Transverse colon (tissue), 4 donors: ENCODE measurements around the gene PPP1R12B. TPM values are rescaled to one million over a fixed set of nuclear protein-coding genes. Genes with fewer than 3 reads are reported as not detected.
A peak's percentile ranks its signal among the peaks of the same experiment; 100 is the strongest.
"Not testable (repeated sequence)": the region's sequence is repeated elsewhere in the genome, so short reads cannot be mapped to it uniquely, and the experiment has no call there.

ENCODE experiments used
- DNase-seq: peaks from one replicate; pipeline ENCODE4 v3.0.0-alpha.2; 2019
- H3K27ac ChIP-seq, 4 donors: fragments of 200-600 bp; sonication (generic); 2 replicates each; pipeline ENCODE4 v1.5.1; 2016 to 2018; ENCODE audit warnings: inconsistent platforms in 4 of 4
- H3K27me3 ChIP-seq: fragments of 200-600 bp; sonication (generic); 2 replicates; pipeline ENCODE4 v1.5.1; 2017; ENCODE audit warnings: inconsistent platforms
- H3K36me3 ChIP-seq, 4 donors: fragments of 200-600 bp; sonication (generic); 2 replicates each; pipeline ENCODE4 v1.5.1; 2017 to 2019; ENCODE audit warnings: inconsistent platforms in 4 of 4
- H3K4me1 ChIP-seq, 4 donors: fragments of 200-600 bp; sonication (generic); 2 replicates each; pipeline ENCODE4 v1.5.1; 2017 to 2020; ENCODE audit warnings: inconsistent platforms in 4 of 4
- H3K4me3 ChIP-seq, 4 donors: fragments of 200-600 bp; sonication (generic); 1 replicate in 1 of 4; 2 replicates in 3 of 4; pipeline versions ENCODE4 v1.5.1 to v1.6.1; 2017 to 2019; ENCODE audit warnings: inconsistent platforms in 4 of 4
- H3K9me3 ChIP-seq, 2 donors: fragments of 200-600 bp; sonication (generic); 2 replicates each; pipeline ENCODE4 v1.5.1; 2017 to 2019; ENCODE audit warnings: inconsistent platforms in 2 of 2
- EP300 ChIP-seq: sonication (generic); formaldehyde crosslinking; IDR thresholded peaks from one replicate; pipeline ENCODE4 v1.6.1; 2017; ENCODE audit warnings: antibody characterized with exemption, low read depth
- POLR2A ChIP-seq: fragments of 450-650 bp; IDR thresholded peaks from one replicate; pipeline ENCODE4 v1.6.1; 2016; ENCODE audit warnings: antibody characterized with exemption, mild to moderate bottlenecking, moderate library complexity
- POLR2AphosphoS5 ChIP-seq, 3 donors: sonication (generic); formaldehyde crosslinking; IDR thresholded peaks; one replicate each; pipeline ENCODE4 v1.6.1; 2016; ENCODE audit warnings: antibody characterized with exemption in 3 of 3
- WGBS, 2 donors: methylation state at CpG; one replicate each; pipeline ENCODE4 v1.1.5; 2018; ENCODE audit warnings: low coverage in 1 of 2; 5-methylcytosine and 5-hydroxymethylcytosine counted together
- in situ Hi-C, 4 donors: fragments of 200-750 bp; cut with MboI; loops; one replicate each; pipeline versions ENCODE4 v1.15.0 to v1.15.1; 2017; ENCODE audit warnings: low sequenced_read_pairs in 3 of 4, low pct_ligation_motif_present in 1 of 4, low pct_unique_long_range_greater_than_20kb in 1 of 4
- intact Hi-C: fragments of 100-400 bp; cut with DNase I; formaldehyde crosslinking; loops from one replicate; pipeline ENCODE4 v1.15.1; 2023; ENCODE audit warnings: low total_unique reads
- total RNA-seq, 4 donors: library from RNA; depleted of rRNA; stranded (reverse); fragments of >200 nt; gene quantifications; one replicate each; pipeline ENCODE4 v1.1.0, GENCODE V29; 2016
- TF ChIP-seq, protein P1 (sequence below), 5 experiments: fragments of 200-600 bp in 3 of 5; fragments of 450-650 bp in 2 of 5; sonication (generic) in 3 of 5; IDR thresholded peaks; 1 replicate in 2 of 5; 2 replicates in 3 of 5; pipeline ENCODE4 v1.5.1; 2016 to 2017; ENCODE audit warnings: antibody characterized with exemption in 5 of 5, inconsistent platforms in 3 of 5, mild to moderate bottlenecking in 2 of 5, moderate library complexity in 1 of 5

The PPP1R12B gene
- total RNA-seq, 4 donors from 2014 or later = 92.7 to 254 (median 137) TPM

DNA sequence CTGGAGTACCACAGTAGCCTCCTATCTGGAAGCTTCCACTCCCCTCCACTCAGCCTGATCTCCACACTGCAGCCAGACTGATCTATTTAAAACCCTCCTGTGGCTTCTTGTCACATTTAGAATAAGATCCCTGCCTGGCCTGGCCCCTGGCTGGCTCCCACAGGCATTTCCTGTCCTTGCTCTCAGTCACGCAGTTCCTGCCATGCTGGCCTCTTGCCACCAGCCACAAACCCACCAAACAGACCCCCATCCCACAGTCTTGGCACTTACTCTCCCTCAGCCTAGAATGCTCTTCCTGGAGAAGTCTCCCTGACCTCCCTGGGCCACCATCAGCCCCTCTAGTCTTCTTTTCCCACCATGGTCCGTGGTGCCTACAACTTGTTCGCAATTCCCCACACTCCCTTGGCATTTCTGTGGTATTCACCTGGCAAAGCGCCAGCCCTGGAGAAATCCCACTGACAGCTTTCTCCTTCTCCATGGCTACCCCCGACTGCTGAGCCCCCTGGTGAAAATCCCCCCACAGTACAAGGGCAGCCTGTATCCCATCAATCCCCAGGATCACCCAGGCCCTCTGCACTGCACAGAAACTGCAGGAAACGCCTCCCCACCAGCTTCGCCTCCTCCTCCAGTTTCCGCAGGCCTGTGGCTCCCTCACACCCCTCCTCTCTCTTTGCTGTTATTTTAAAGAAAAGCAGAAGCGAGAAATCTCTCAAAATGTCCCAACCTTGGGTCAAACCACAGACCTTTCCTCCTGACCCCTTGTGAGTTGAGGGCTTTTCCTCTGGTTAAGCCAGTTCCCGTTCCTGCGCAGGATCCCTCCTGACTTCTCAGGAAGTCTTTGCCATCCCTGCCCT is 267.2 kb downstream of the PPP1R12B start:
- peak; percentile 28 for DNase-seq

GRCh38 chr1:202616355-202616915 is 267.9 kb downstream of the PPP1R12B start:
- in situ Hi-C loops (loop anchor here in 2 of 4 donors (25.0 kb wide), 1 partner anchor 129 kb away; no protein-coding TSS in a partner anchor), intact Hi-C loops (no loop called here)
- peaks cover 18 to 35% (median 28%) of the 10 kb centered on the region in 4 donors for H3K4me1 ChIP-seq
- no peak for TF ChIP-seq POLR2AphosphoS5 (IDR thresholded peaks at IDR 0.05)
- no peak for TF ChIP-seq EP300
- TF ChIP-seq POLR2A = no peak
- TF ChIP-seq, protein P1, sequence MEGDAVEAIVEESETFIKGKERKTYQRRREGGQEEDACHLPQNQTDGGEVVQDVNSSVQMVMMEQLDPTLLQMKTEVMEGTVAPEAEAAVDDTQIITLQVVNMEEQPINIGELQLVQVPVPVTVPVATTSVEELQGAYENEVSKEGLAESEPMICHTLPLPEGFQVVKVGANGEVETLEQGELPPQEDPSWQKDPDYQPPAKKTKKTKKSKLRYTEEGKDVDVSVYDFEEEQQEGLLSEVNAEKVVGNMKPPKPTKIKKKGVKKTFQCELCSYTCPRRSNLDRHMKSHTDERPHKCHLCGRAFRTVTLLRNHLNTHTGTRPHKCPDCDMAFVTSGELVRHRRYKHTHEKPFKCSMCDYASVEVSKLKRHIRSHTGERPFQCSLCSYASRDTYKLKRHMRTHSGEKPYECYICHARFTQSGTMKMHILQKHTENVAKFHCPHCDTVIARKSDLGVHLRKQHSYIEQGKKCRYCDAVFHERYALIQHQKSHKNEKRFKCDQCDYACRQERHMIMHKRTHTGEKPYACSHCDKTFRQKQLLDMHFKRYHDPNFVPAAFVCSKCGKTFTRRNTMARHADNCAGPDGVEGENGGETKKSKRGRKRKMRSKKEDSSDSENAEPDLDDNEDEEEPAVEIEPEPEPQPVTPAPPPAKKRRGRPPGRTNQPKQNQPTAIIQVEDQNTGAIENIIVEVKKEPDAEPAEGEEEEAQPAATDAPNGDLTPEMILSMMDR (IDR thresholded peaks at IDR 0.05) = no peak
- no peaks in the 10 kb centered on the region for H3K9me3 ChIP-seq
- no peak for DNase-seq
- 68 to 74% methylated on average over 6 to 13 of the region's 13 CpGs for WGBS, 2 donors
- no peaks in the 10 kb centered on the region for H3K36me3 ChIP-seq
- H3K4me3 ChIP-seq = no peak overlapping the region
- H3K27ac ChIP-seq = peak overlapping the region in 1 of 4 donors; percentile 37
- no peaks in the 10 kb centered on the region for H3K27me3 ChIP-seq

More for the DNA sequence above, 267.2 kb downstream of the PPP1R12B start:
- in situ Hi-C loops = loop anchor here in 2 of 4 donors (25.0 kb wide), 1 partner anchor 128 kb away; no protein-coding TSS in a partner anchor
- Histone ChIP-seq H3K27ac (peak overlapping the region; percentile 37 to 63 (median 50)), H3K36me3 (no peaks in the 10 kb centered on the region), H3K27me3 (no peaks in the 10 kb centered on the region), H3K4me3 (no peak overlapping the region), H3K4me1 (peaks cover 18 to 35% (median 28%) of the 10 kb centered on the region in 4 donors), H3K9me3 (no peaks in the 10 kb centered on the region)
- 41 to 53% methylated on average over 3 to 11 of the region's 11 CpGs for WGBS, 2 donors
- TF ChIP-seq POLR2A (no peak), EP300 (no peak), POLR2AphosphoS5 (IDR thresholded peaks at IDR 0.05) (no peak)
- TF ChIP-seq, protein P1 (IDR thresholded peaks at IDR 0.05) = no peak
- intact Hi-C loops = no loop called here

DNA sequence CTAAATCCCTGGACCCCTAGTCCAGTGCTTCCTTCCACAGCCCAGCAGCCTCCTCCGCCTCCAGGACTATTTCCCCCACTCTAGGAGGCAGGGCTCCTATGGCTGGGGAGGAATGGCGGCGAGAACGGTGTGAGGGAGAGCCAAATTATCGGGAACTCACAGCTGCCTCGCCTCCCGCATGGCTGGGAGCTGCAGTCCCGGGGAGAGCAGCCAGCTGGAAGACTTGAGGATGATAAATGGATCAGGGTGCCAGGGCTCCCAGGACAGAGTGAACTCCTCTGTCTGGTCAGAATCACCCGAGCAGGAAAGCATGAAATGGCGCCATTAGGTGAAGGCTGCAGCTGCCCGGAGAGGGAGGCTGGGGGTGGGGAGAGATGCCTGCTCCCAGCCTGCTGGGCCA is 270.5 kb downstream of the PPP1R12B start:
- H3K36me3 ChIP-seq, H3K9me3 ChIP-seq, H3K27me3 ChIP-seq, H3K4me3 ChIP-seq, intact Hi-C loops, DNase-seq: not testable (repeated sequence)
- H3K4me1 ChIP-seq = peaks cover 18 to 42% (median 32%) of the 10 kb centered on the region in 4 donors
- in situ Hi-C loops = loop anchor here in 2 of 4 donors (25.0 kb wide), 1 partner anchor 132 kb away; no protein-coding TSS in a partner anchor
- peak overlapping the region in 2 of 4 donors; percentile 38 to 49 for H3K27ac ChIP-seq
- WGBS, 2 donors = 75% methylated on average over 11 of the region's 11 CpGs; no CpG with 5 or more reads in 1 of the 2 donors

- H3K27ac ChIP-seq = no peak overlapping the region
- intact Hi-C loops = no loop called here
- no peaks in the 10 kb centered on the region for H3K9me3 ChIP-seq
- 71% methylated on average over 2 of the region's 2 CpGs; no CpG with 5 or more reads in 1 of the 2 donors for WGBS, 2 donors
- H3K4me3 ChIP-seq = no peak overlapping the region
- DNase-seq = no peak
- H3K27me3 ChIP-seq = no peaks in the 10 kb centered on the region
- in situ Hi-C loops = loop anchor here in 2 of 4 donors (25.0 kb wide), 1 partner anchor 132 kb away; no protein-coding TSS in a partner anchor
- H3K4me1 ChIP-seq = peaks cover 18 to 42% (median 32%) of the 10 kb centered on the region in 4 donors
- H3K36me3 ChIP-seq = no peaks in the 10 kb centered on the region
- TF ChIP-seq, protein P1 (IDR thresholded peaks at IDR 0.05) = no peak
- TF ChIP-seq POLR2A (no peak), POLR2AphosphoS5 (IDR thresholded peaks at IDR 0.05) (no peak), EP300 (no peak)
Measured at GRCh38 chr1:202619505-202619904, 271.0 kb downstream of the PPP1R12B start.

DNA sequence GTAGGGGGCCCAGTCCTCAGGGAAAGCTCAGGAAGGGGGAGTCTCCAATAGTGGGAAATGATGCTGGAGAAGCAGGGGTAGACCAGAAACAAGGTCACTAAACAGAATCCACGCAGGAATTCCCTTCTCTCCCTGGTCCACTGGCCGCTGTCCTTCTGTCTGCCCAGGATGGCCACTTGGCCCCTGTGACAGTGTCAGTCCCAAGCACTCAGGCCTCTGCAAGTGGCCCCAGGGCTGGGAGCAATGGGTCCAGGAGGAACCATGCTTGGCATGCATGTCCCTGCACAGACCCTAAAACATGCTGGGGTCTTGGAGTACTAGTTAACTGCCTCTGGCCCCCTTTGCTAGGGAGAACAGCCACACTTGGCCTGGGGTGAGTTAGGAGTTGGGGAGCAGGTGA is 271.5 kb downstream of the PPP1R12B start:
- H3K4me1 ChIP-seq = peaks cover 16 to 38% (median 27%) of the 10 kb centered on the region in 4 donors
- DNase-seq, H3K9me3 ChIP-seq, intact Hi-C loops, H3K27ac ChIP-seq, H3K36me3 ChIP-seq, H3K27me3 ChIP-seq, H3K4me3 ChIP-seq: not testable (repeated sequence)
- 94% methylated on average over 2 of the region's 2 CpGs; no CpG with 5 or more reads in 1 of the 2 donors for WGBS, 2 donors
- in situ Hi-C loops = loop anchor here in 2 of 4 donors (25.0 kb wide), 1 partner anchor 133 kb away; no protein-coding TSS in a partner anchor
